Activated effector memory CD4-positive, alpha-beta T cell treated with Interleukin-2 at 50 U/mL for 16 hours (primary cell): ENCODE data around the gene FBXL4.

ENCODE experiments used
- DNase-seq: peaks from one replicate; pipeline ENCODE4 v3.0.0-alpha.2; 2020

FBXL4 gene

DNA sequence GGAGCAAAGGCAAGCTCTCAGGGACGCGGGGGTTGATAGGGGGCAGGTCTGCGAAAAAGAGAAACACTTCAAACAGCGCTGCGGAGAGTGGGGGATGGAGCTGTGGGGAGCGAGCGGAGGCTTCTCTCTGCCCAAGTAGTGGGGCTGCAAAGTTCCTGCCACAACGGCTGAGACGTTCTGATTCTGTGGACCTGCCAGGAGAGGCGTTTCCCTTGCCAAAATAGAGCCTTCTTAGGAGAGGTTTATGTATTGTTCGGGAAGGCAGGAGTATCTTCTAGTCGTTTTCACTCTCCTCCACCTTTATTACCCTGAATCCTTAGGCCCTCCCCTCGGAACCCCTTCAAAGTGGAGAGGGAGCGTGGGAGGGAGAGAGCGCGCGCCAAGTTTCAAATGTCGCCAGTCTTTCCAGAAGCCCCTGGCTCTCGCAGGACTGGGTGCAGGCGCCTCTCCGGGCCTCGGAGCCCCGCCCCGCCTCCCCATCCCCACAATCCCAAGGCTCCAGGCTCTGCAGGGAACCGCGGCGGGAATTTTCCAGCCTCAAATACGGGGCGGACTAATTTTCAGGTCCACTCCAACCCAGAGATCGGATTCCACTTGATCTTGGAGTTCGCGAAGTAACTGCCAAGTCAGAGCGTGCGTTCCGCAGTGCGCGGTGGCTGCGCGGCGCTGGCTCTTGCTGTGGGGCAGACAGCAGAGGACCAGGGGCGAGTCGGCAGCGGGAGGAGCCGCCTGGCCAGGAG lies 123.4 kb downstream of the FBXL4 start:
- DNase-seq = no peak

DNA sequence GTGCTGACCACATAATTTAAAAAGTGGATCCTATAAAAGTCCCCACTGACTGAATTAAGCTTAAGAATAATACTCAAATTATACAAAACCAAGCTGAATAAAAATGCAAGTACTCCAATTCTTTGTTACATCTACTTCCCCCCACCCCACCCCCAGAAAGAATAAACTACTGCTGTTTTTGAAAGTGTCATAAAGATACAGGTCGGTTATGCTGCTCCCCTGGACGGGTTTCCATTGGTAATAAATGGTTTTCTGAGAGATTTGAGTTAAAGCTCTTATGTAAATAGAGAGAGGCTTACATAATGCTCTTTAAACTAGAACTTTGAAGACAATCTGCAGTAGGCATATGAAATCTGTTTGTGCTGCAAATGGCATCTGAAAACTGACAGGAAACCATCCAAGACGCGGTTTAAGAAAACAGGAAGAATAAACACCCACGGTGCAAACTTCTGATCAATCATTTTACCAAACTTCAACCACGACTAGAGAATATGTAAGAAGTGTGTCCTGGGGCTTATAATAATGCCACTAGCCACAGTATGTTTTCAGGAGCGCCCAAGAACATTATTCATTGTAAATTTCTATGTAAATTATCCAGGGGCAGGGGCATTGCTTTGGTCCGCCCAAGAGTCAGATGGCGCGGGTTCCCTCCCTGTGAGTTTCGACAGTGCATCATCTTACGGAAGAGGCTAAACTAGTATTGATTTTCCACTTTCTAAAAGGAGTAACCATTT lies 124.2 kb downstream of the FBXL4 start:
- DNase-seq = no peak

GRCh38 chr6:98821756-98822405 lies 125.9 kb downstream of the FBXL4 start:
- DNase-seq = no peak
